CD4-positive, alpha-beta T cell treated with Interleukin-21 for 1 hour (primary cell): ENCODE results near the gene CTPS2.
"Not testable (repeated sequence)": the region's sequence is repeated elsewhere in the genome, so short reads cannot be mapped to it uniquely, and the experiment has no call there.

Experiments
- DNase-seq: peaks from one replicate; pipeline ENCODE4 v3.0.0-alpha.2; 2020

Gene CTPS2

DNA sequence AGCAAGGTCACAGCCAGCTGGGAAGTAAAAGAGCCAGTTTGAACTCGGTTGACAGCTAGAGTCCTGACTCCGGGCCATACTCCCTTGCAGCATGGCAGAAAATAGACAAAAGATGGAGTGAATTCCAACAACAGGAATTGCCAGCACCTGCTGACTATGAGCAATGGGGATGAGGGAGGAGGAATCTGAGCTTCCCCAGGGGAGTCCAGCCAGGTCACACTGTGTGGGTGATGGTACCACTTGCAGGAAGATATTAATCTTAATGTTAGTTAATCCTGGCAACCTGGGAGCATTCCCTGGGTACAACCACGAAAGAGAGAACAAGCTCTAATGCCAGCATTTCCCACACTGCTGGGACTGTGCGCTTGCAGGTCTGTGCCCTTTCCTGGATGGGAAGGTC lies 110.6 kb downstream of the CTPS2 start:
- DNase-seq = no peak

DNA sequence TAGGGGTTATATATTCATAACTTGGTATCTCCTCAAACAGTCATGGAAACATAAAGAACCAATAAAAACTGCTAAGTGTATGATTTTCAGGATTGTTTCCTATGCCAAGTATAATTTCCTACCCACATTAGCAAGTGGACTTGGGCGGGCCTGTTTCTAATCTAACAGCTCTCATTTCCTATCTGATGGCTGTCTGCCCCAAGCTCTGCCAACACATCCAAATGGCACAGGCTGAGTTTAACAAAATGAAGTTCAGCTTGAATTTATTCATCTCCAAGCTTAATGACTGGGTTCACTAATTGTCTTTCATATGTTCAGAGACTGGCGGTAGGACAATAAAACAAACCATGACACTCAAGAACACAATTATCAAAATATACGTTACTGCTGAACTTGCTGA lies 118.0 kb downstream of the CTPS2 start:
- DNase-seq = no peak

DNA sequence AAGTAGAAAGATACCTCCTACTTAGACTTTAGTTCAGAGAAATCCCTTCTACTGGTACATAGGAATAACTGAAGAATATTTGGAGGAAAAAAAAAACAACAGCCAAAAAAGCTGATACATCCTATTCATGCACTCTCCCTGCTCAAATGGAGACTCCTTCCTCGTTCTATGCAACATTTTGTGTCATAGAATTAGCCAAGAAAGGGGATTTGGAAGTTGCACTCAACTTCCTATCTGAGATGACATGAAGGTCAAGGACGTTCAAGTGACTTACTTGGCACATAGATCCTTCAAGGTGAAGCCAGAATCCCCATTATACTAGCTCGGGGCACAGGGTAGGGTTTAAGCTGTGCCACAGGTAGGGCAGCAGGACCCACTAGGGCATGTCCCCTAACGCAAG lies 118.7 kb downstream of the CTPS2 start:
- DNase-seq = no peak

DNA sequence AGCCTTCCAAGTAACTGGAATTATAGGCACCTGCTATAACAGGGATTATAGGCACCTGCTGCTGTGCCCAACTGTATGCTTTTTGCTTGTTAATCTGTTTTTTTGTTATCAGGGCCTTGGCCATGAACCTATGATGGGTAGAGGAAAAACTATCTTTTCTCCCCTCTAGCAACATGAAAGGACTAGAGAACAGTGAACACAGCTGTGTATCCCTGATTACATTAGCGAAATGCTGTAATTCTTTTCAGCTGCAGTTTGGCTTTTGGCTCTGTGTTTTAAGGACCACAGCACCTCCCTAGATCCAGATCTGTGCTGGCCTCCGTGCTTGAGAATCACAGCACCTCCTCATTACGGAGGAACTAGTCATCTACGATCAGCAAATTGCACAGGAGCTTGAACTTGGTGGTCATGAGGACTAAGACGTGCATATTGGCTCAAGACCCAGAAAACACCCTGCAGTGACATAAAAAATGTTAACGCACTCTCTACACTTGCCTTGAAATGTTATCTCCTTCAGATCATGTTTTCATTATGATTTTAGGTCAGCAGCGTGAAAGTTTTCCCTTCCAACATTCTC lies 120.2 kb downstream of the CTPS2 start:
- no peak for DNase-seq

DNA sequence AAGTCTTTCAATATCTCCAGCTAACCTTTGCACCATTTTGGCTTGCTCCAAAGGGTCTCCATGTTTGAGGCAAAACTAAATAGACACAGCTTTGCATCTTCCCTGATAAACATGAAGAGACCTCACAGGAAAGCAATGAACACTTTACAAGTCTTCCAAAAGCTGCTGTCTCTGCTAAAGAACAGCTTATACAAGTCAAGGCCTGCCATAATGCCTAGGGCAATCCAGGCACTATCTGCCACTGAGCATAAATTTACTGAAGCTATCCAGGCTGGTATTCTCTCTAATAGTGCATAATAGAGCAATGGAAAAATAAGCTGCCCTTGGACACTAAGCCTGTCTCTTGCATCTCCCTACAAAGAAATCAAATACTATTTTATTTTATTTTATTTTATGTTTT lies 122.6 kb downstream of the CTPS2 start:
- DNase-seq = no peak

DNA sequence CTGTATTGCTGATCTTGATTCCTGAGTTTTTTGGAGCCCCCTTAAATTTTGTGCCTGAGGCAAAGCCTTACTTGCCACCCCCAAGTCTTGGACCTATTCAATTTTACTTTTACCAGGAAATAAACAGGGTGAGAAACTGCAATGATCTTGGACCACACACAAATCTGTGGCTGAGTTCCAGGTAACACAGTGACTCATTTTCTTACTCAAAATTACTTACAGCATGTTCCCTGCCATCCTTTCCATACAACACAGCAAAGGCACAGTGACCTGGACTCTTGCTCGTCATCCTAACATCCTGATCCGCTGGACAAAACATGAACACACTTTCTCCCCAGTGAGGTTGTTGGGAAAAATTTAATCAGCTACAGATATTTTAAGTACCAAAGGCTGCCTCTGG lies 123.3 kb downstream of the CTPS2 start:
- no peak for DNase-seq

DNA sequence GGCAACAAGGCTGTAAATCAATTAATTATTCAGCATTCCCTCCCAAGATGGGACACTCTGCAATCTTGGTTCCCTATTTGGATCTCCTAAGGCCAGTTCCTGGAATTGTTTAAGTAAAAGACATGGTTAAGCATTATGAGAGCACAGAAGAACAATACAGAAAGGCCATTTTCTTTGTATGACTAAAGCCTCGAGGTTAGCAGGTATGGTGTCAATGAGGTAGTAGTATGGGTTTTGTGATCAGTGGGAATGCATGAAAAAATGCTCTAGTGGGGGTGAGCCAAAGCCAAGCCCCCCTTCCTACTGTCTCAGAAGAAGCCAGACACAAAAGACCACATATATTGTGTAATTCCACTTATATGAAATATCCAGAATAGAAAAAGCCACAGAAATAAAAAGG lies 124.2 kb downstream of the CTPS2 start:
- DNase-seq = no peak

DNA sequence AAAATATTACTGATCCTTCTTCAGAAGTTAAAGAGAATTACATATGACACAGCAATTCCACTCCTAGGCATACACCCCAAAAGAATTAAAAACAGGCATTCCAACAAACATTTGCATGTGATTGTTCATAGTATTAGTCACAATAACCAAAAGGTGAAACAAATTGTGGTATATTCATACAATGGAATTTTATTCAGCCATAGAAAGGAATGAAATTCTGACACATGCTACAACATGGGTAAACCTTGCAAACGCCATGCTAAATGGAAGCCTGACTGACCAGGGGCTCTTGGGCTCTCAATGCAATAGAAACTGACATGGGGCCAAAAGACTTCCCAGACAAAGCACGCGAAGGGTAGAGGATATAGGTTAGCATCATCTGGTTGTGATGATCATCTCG lies 124.6 kb downstream of the CTPS2 start:
- no peak for DNase-seq

DNA sequence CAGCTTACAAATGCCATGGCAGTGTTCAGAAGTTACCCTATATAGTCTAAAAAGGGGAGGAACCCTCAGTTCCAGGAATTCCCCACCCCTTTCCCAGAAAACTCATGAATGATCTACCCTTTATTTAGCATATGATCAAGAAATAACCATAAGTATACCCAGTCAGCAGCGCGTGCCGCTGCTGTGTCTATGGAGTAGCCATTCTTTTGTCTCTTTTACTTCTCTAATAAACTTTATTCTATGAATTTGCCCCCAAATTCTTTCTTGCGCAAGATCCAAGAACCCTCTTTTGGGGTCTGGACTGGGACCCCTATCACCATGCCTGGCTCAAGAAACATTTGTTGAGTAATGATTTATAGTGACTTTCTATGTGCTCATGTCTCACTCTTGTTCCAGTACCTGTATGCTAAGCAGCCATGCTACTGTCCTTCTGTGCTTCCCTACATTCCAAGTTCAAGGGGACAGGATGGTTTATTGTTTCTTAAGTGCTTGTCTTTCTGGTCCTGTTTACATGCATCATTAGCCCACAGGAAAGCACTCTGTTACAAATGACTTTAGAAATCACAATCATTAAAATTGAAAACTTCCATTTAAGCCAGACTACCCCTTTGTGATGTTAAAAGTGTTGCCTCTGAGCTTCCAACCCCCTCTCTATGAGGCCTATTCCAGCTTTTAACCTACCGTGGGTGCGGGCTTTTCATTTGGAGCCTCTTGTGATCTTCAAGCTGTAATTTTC lies 125.9 kb downstream of the CTPS2 start:
- DNase-seq = no peak

DNA sequence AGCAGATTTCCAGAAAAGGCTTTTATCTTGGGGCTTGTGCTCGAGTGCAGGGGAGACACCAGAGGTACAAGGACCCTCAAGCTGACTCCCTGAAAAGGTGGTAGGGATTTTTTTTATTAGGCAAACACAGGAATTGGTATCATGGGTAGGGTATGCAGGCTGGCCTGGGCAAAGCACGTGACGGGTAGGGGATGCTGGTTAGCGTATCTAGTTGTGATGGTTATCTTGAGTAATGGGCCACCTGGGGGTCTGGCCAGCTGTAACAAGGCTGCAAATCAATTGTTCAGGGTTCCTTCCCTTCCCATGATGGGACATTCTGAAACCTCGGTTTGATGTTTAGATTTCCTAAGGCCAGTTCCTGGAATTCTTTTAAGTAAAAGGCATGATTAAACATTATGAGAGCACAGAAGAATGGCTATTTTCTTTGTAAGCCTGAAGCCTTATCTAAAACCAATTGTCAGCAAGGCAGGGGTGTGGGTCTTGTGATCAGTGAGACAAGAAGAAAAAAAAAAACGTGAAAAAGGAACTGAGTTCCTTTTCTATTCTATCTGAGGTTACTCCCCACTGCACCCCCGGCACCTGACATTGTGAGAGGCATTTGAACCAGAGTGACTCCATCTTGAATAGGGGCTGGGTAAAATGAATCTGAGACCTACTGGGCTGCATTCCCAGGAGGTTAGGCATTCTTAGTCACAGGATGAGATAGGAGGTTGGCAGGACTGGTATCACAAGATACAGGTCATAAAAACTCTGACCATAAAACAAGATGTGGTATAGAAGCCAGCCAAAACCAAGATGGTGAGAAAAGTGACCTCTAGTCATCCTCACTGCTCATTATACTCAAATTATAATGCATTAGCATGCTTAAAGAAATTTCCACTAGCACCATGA lies 126.7 kb downstream of the CTPS2 start:
- DNase-seq = no peak

DNA sequence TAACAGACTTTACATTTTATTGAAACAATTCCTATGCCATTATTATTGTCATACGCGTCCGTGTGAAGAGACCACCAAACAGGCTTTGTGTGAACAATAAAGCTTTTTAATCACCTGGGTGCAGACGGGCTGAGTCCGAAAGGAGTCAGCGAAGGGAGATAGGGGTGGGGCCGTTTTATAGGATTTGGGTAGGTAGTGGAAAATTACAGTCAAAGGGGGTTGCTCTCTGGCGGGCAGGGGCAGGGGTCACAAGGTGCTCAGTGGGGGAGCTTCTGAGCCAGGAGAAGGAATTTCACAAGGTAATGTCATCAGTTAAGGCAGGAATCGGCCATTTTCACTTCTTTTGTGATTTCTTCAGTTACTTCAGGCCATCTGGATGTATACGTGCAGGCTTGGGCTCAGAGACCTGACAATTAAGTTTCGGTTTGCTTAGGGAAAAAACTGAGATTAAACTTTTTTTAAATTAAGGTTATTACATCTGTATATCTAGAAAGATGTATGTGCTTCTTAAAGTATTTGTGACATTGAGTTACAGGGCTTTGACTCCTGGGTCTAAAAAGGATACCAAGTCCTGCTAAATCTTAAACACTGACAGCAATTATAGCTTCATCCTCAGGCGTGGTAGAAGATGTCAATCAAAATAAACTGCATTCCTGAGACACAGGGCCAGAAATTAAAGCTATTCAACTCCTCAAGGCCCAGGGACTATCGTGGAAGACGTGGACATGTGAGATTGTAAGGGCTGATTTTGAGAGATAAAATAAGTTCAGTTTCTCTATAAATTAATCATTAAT lies 132.3 kb downstream of the CTPS2 start:
- DNase-seq = not testable (repeated sequence)

DNA sequence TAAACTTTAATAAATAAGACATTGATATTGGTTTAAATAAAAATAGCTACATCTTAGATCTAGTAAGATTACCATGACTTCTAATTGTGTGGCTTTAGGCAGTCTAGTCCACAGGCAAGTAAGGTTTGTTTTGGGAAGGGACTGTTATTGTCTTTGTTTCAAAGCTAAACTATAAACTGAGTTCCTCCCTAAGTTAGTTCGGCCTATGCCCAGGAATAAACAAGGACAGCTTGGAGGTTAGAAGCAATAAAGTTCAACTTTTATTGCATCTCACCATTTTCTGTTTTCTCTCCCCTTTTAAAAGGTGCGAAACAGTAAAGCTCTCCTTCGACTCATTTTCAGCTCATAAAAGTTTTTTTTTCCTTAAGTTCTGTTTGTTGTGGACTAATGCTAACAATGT lies 133.0 kb downstream of the CTPS2 start:
- no peak for DNase-seq

DNA sequence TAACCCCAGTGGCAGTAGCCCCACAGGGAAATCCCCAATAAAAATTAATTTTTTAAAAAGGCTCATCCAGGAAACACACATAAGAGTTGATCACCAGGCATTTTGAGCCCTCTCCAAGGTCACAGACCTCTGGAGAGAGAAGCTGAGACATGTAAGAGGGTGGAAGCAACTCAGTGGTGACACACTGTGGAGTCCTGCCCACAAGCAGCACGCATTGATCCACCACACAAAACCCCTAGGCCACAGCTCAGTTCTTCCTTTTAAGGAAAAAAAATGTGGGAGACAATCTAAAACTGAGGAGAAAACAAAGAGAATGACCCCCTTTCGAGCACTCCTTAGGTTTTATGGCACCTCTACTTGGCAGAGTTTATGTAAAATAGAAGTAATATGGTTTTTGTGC lies 134.3 kb downstream of the CTPS2 start:
- DNase-seq = no peak

DNA sequence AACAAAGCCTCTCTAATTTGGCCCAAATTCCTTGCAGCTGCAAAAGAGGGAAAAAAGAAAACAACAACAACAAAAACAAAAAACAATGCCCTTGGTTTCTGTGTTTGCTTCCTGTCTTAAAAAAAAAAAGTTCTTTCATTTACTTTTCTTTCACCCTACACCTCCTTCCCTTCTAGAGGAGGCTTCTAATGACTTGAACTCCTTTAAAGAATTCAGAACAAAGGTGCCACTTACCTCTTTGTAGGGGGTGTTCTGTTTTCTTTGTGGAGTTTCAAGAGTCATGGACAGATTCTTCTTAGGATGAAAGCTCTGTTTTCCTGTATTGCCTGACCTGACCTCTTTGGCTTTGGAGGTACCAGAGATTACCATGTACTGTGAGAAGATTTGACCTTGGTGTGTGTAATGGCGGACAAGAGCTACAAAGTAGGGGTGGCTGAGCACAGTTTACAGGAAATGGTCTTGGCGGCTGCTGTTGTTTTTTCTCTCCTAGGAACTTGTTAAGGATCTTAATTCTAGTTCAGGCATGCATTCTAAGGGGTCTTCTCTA lies 134.9 kb downstream of the CTPS2 start:
- DNase-seq = no peak

DNA sequence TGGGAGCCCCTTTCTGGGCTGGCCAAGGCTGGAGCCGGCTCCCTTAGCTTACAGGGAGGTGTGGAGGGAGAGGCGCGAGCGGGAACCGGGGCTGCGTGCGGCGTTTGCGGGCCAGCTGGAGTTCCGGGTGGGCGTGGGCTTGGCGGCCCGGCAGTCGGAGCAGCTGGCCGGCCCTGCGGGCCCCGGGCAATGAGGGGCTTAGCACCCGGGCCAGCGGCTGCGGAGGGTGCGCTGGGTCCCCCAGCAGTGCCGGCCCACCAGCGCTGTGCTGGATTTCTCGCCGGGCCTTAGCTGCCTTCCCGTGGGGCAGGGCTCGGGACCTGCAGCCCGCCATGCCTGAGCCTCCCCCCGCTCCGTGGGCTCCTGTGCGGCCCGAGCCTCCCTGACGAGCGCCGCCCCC lies 137.1 kb downstream of the CTPS2 start:
- not testable (repeated sequence) for DNase-seq

DNA sequence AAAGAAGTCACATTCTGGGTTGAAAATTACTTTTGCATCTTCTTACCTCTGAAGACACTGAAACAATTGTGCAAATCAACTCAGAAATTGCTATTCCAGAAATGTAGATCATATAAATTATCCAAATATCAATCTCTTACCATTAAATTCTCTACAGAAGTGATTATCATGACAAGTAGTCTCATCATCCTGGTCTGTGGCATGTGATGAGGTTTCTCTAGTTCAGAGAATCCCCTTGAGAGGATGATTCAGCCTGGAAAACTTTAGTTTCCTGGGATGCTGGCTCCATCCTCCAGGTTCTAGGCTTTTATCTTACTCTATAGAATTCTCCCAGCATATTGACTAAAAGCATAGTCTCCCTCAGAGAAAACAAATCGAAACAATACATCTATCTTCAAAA lies 138.7 kb downstream of the CTPS2 start:
- no peak for DNase-seq

DNA sequence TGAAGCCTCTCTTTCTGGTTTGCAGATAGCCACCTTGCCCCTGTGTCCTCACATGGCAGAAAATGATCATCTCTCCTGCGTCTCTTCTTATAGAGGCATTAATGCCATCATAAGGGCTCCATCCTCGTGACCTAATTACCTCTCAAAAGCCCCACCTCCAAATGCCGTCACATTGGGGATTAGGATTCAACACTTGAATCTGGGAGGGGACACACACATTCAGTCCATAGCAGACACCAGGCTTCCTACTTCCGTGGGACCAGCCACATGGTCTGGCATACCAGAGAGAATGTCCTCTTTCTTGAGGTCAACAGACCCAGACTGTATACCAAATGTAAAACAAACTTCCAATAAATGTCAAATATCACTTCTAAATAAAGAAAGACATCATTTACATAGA lies 144.8 kb downstream of the CTPS2 start:
- no peak for DNase-seq

DNA sequence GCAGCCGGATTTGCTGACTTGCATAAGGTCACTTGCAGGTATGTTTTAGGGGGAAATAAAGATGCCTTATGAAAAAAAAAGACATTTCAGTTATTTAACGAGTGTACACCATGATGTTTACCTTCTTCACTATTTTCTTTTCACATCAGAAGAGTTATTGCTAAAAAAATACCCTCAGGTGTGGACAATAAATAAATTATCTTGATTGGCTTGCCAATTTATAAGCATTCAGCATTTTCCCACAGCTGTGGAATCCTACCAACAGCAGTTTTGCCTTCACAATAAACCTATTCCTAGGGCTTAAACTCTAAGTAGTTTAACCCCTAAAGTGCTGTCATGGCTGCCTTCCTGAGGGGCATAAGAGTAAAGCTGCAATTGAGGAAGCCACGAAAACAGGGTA lies 145.9 kb downstream of the CTPS2 start:
- DNase-seq = no peak

DNA sequence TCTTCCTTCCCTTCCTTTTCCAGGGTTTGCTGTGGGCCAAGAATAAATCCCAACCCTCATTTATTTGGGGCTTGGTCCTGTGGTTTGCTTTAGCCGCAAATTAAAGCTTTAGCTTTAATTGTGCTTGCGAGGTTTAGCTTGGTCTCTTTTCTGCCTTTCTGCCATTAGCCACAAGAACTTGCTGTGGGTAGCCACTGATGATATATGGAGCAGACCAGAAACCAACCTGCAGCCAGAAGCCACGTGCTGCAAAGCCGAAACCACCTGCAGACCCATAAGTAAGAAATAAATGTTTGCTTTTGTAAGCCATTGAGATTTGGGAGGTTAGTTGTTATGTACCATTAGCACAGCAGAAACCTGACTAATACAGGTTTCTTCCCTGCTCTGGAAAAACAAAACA lies 152.3 kb downstream of the CTPS2 start:
- DNase-seq = no peak

DNA sequence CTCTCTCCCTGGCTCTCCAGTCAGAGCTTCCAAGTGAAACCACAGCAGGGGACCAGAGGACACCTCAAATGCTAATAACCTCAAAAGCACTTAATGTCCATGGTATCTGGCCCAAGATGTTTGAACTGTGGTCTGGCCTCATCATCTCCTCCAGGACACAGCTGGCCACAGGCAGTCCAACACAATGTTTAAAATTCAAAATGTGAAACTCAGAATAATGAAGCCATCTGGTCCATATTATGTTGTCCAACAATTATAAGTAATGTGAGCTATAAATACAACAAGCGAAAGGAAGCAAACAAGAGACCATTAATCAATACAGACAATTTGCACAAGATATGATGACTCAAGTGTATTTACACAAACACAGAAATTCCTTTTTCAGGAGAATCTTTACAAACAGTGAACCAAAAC lies 153.3 kb downstream of the CTPS2 start:
- no peak for DNase-seq

DNA sequence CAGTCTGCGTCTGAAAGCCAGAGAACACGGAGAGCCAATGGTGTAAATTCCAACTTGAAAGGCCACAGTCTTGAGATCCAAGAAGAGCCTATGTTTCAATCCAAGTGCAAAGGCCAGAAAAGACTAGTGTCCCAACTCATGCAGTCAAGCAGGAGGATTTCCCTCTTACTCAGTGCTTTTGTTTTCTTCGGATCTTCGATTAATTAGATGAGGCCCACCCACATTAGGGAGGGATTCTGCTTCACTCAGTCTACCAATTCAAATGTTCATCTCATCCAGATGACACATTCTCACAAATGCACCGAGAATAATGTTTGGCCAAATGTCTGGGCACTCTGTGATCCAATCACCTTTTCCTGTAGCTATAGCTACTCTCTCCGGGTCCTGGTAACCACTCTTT lies 154.0 kb downstream of the CTPS2 start:
- no peak for DNase-seq

DNA sequence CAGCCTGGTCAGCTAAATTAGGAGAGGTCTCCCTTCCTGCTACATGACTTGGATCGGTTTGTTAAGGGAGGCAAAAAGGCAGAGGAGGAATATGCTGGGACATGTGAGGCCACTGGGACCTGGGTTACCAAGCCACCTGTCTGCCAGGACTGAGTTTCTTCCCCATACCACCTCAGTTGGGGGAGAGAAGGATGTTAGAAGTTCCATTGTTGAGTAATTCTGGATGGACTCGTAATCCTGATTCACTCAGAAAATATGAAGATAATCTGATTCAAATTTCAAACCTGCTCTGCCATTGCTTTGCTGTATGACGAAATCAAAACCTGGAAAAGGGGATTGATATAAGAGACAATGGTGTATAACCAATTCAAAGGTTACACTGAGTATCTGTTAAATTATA lies 159.9 kb downstream of the CTPS2 start:
- DNase-seq = no peak

DNA sequence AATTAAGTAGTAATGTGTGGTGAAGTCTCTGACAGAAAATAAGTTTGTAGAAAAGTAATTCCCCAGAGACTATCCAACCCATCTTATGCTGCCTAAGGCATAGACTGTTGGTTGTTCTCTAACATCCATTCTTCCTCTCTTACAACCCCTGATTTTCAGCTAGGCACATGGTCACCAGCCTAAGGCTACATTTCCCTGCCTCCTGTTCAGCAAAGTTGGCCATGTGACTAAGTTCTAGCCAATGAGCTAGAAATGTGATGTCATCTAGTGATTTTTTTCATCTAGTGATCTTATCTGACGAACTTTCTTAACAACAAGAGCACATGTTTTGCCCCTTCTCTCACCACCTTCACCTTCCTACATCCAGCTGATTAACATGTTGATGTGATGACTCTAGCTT lies 164.8 kb downstream of the CTPS2 start:
- no peak for DNase-seq
